Spinal cord (tissue), 10 donors: Measurements from ENCODE around the gene SEMA7A. TPM values are rescaled to one million over a fixed set of nuclear protein-coding genes. Genes with fewer than 3 reads are reported as not detected.
"Not testable (repeated sequence)": the region's sequence is repeated elsewhere in the genome, so short reads cannot be mapped to it uniquely, and the experiment has no call there.

ENCODE experiments used
- DNase-seq, 6 donors: peaks; one replicate each; pipeline versions ENCODE4 v3.0.0 to v3.0.0-alpha.2; 2013 to 2015; ENCODE audit warnings: low spot score in 6 of 6, low read depth in 4 of 6
- H3K27ac ChIP-seq: one replicate; pipeline ENCODE4 v1.5.1; 2013; ENCODE audit warnings: low read depth, low read length, control low read depth
- H3K27me3 ChIP-seq: one replicate; pipeline ENCODE4 v1.6.1; 2013; ENCODE audit warnings: low read length; ENCODE audit not compliant: control insufficient read depth, insufficient read depth
- H3K36me3 ChIP-seq: one replicate; pipeline ENCODE4 v1.6.1; 2013; ENCODE audit warnings: low read length; ENCODE audit not compliant: control insufficient read depth, insufficient read depth
- H3K4me1 ChIP-seq: one replicate; pipeline ENCODE4 v1.6.1; 2013; ENCODE audit warnings: low read length; ENCODE audit not compliant: control insufficient read depth, insufficient read depth
- H3K4me3 ChIP-seq: one replicate; pipeline ENCODE4 v1.5.1; 2013; ENCODE audit warnings: low read depth, low read length, control low read depth
- H3K9me3 ChIP-seq: one replicate; pipeline ENCODE4 v1.6.1; 2013; ENCODE audit warnings: low read length; ENCODE audit not compliant: control insufficient read depth, insufficient read depth
- WGBS: methylation state at CpG from one replicate; pipeline ENCODE4 v1.1.5; 2013; ENCODE audit warnings: missing lambda C conversion rate; ENCODE audit not compliant: insufficient coverage; 5-methylcytosine and 5-hydroxymethylcytosine counted together
- polyA plus RNA-seq, 2 donors: library from polyadenylated mRNA; unstranded; fragments of 120-200 nt; gene quantifications; one replicate each; pipeline ENCODE4 v1.2.1, GENCODE V29; 2013; ENCODE audit not compliant: insufficient read length in 2 of 2
- small RNA-seq: library from RNA; depleted of rRNA; stranded (forward); fragments of <200 nt; gene quantifications from one replicate; pipeline ENCODE3, GENCODE V24; 2014; ENCODE audit warnings: low replicate concordance
- total RNA-seq, 2 donors: library from RNA; depleted of rRNA in 1 of 2; stranded (reverse); fragments of 120-200 nt in 1 of 2; fragments of >200 nt in 1 of 2; gene quantifications; one replicate each; pipeline versions ENCODE4 v1.2.3 to v1.2.4, GENCODE V29; 2013 to 2014
- donor health status: healthy.

SEMA7A gene
- total and polyA plus RNA-seq, 4 donors, result 12.3 to 45.1 (median 35.2) TPM

DNA sequence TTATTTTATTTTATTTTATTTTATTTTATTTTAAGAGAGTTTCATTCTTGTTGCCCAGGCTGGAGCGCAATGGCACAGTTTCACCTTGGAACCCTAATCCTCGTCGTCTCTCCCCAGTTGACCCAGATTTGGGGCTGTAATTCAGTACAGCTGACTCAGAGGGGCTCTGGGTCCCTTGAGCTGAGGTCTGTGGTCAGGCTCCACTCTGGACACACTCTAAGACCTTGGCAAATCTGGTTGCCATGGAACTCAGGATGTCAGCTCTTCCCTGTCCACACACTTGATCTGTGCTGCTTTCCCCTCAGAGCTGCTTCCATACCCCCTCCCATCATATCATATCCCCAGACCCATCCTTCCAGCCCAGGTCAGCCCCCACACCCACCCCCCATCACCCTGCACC lies 65.6 kb downstream of the SEMA7A start:
- Histone ChIP-seq H3K4me1 (peaks cover 11% of the 10 kb centered on the region), H3K27ac (no peak overlapping the region), H3K4me3 (no peak overlapping the region), H3K9me3 (no peaks in the 10 kb centered on the region), H3K36me3 (no peaks in the 10 kb centered on the region), H3K27me3 (peaks cover 33% of the 10 kb centered on the region)
- WGBS, result 93% methylated on average over 3 of the region's 3 CpGs
- DNase-seq, result no peak

GRCh38 chr15:74367296-74367854 lies 66.4 kb downstream of the SEMA7A start, which contains the start of gene CYP11A1:
CYP11A1 (minus strand) TSS chr15:74367646; CDS start chr15:74367585, 61 bp downstream.
- WGBS, result 92% methylated on average over 12 of the region's 12 CpGs
- H3K4me1 ChIP-seq, result peaks cover 11% of the 10 kb centered on the region
- H3K27ac ChIP-seq, result no peak within 1 kb of the TSS
- DNase-seq, result no peak
- no peaks in the 10 kb centered on the region for H3K36me3 ChIP-seq
- H3K9me3 ChIP-seq, result no peaks in the 10 kb centered on the region
- peaks cover 33% of the 10 kb centered on the region for H3K27me3 ChIP-seq
- no peak within 1 kb of the TSS for H3K4me3 ChIP-seq

GRCh38 chr15:74365598-74366445 lies 67.9 kb downstream of the SEMA7A start:
- H3K9me3 ChIP-seq, result no peaks in the 10 kb centered on the region
- WGBS, result 2% methylated on average over 68 of the region's 75 CpGs
- H3K4me1 ChIP-seq, result peaks cover 11% of the 10 kb centered on the region
- peaks cover 33% of the 10 kb centered on the region for H3K27me3 ChIP-seq
- no peaks in the 10 kb centered on the region for H3K36me3 ChIP-seq
- DNase-seq, result peak in 3 of 6 donors; percentile 9 to 50 (median 38)
- peak overlapping the region; percentile 47 for H3K4me3 ChIP-seq
- H3K27ac ChIP-seq, result no peak overlapping the region

DNA sequence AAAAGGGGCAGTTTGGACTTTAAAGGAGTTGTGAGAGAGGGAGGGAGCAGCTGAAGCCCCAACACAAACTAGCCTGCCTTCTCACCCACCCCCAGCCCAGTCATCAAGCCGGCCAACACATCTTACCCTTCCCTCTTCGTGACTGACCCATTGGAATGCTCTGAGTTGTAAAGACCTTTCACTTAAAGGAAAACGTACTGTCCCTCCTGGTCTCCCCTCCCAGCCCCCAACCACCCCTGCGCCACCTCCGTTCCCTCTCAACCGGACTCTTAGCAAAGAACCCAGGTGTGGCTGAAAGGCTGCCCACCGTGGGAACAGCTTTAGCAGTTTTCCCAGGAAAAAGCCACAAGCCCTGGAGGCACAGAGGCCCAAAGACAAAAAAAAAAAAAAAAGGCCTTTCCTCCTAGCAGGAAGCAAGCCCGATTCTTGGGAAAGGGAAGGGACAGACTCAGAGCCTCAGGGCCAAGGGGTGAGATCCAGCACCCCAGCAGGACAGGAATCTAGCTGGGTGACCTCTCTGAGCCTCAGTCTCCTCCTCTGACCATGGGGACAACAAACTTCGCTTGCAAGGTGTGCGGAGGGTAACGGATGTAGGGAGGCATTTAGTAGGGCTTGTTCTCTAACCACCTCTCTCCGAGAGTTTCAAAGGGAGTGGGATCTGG lies 68.7 kb downstream of the SEMA7A start:
- no peak for DNase-seq
- H3K9me3 ChIP-seq, result no peaks in the 10 kb centered on the region
- no peaks in the 10 kb centered on the region for H3K36me3 ChIP-seq
- WGBS, result 79% methylated on average over 6 of the region's 12 CpGs
- peaks cover 11% of the 10 kb centered on the region for H3K4me1 ChIP-seq
- H3K27me3 ChIP-seq, result peaks cover 33% of the 10 kb centered on the region
- H3K4me3 ChIP-seq, result peak overlapping the region; percentile 47
- H3K27ac ChIP-seq, result no peak overlapping the region

DNA sequence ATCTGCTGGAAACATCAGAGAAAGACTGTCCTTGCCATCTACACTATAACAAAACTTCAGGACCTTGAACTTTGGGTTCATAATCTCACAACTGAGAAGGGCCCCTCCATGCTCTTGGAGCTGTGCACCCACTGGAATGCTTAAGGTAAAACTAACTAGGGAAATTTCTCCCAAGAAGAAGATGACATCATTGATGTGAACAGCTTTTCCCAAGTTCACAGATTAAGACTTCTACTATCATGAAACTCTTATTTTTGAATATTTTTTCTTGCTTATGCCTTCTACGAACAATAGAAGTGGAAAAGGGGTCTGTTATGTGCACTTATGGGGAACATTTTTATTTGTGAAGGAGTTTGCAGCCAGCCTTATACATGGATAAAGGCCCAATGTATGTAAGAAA lies 71.3 kb downstream of the SEMA7A start:
- no peaks in the 10 kb centered on the region for H3K9me3 ChIP-seq
- H3K27me3 ChIP-seq, result peaks cover 30% of the 10 kb centered on the region
- no peak for DNase-seq
- H3K36me3 ChIP-seq, result no peaks in the 10 kb centered on the region
- peaks cover 11% of the 10 kb centered on the region for H3K4me1 ChIP-seq
- H3K27ac ChIP-seq, result no peak overlapping the region
- no CpG with 5 or more reads among the region's 1 CpG for WGBS
- no peak overlapping the region for H3K4me3 ChIP-seq

DNA sequence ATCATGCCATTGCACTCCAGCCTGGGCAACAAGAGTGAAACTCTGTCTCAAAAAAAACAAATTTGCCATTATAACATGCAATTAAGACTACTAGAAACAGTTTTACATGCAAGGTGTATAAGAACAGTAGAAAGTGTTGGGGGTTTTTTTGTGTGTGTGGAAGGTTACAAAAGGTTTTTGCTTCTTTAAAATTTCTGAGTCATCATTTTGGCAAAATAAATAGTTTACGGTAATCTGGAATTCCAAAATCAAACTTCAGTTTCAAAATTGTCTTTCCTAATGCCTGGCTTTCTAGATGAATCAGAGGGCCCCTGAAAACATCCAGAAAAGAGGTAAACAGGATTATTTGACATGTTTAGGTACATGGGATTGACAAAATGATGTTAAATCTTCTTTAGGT lies 72.9 kb downstream of the SEMA7A start:
- H3K4me3 ChIP-seq, H3K4me1 ChIP-seq, H3K27ac ChIP-seq, DNase-seq, H3K36me3 ChIP-seq, H3K9me3 ChIP-seq: not testable (repeated sequence)
- peaks cover 16% of the 10 kb centered on the region for H3K27me3 ChIP-seq
- WGBS, result no CpG with 5 or more reads among the region's 1 CpG

DNA sequence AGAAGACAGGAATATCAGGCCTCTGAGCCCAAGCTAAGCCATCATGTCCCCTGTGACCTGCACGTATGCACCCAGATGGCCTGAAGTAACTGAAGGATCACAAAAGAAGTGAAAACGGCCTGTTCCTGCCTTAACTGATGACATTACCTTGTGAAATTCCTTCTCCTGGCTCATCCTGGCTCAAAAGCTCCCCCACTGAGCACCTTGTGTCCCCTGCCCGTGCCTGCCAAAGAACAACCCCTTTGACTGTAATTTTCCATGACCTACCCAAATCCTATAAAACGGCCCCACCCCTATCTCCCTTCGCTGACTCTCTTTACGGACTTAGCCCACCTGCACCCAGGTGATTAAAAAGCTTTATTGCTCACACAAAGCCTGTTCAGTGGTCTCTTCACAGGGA lies 74.4 kb downstream of the SEMA7A start:
- not testable (repeated sequence) for H3K4me1 ChIP-seq, H3K27ac ChIP-seq, H3K36me3 ChIP-seq, H3K9me3 ChIP-seq, H3K27me3 ChIP-seq, DNase-seq, H3K4me3 ChIP-seq
- WGBS, result 44% methylated on average over 6 of the region's 6 CpGs

Small RNA genes within 50 kb of the gene (small RNA-seq; reads per million reads assigned to genes)
- 0.12 reads per million for gene MIR6881

Other genes starting within 250 kb of the SEMA7A start
- 10 to 100 TPM in 1 of 2 donors, 1 to 10 TPM in 1; 9.4 to 69.0 TPM for gene STRA6, start 231.2 kb downstream of the SEMA7A start, total RNA-seq
- 10 to 100 TPM; 14.8 to 45.5 TPM for gene STRA6, start 231.2 kb downstream of the SEMA7A start, polyA plus RNA-seq
- gene CCDC33, start 197.6 kb downstream of the SEMA7A start, total RNA-seq, result 1 to 10 TPM in 1 of 2 donors, under 1 TPM in 1; 0.99 to 7.4 TPM
- gene CCDC33, start 197.6 kb downstream of the SEMA7A start, polyA plus RNA-seq, result 1 to 10 TPM; 2.3 to 3.0 TPM
- gene CYP11A1, start 66.3 kb downstream of the SEMA7A start, total RNA-seq, result 1 to 10 TPM in 1 of 2 donors, under 1 TPM in 1; 0.89 to 1.9 TPM
- gene CYP11A1, start 66.3 kb downstream of the SEMA7A start, polyA plus RNA-seq, result 1 to 10 TPM; 1.7 to 2.1 TPM
- 10 to 100 TPM; 32.8 to 51.5 TPM for gene UBL7, start 27.2 kb upstream of the SEMA7A start, total RNA-seq
- 10 to 100 TPM; 62.7 to 68.8 TPM for gene UBL7, start 27.2 kb upstream of the SEMA7A start, polyA plus RNA-seq
- 1 to 10 TPM; 4.5 to 5.0 TPM for gene ARID3B, start 107.3 kb upstream of the SEMA7A start, total RNA-seq
- gene ARID3B, start 107.3 kb upstream of the SEMA7A start, polyA plus RNA-seq, result 10 to 100 TPM in 1 of 2 donors, 1 to 10 TPM in 1; 8.3 to 12.0 TPM
- gene CLK3, start 181.9 kb upstream of the SEMA7A start, total RNA-seq, result 10 to 100 TPM; 23.8 to 60.3 TPM
- gene CLK3, start 181.9 kb upstream of the SEMA7A start, polyA plus RNA-seq, result 10 to 100 TPM; 60.5 to 70.3 TPM